Muscle layer of duodenum (tissue), 2 donors: ENCODE data around the gene GATA1.

Experiments
- H3K27ac ChIP-seq: one replicate; pipeline ENCODE4 v1.7.0; 2013; ENCODE audit warnings: mild to moderate bottlenecking, low read length
- H3K27me3 ChIP-seq: one replicate; pipeline ENCODE4 v1.7.0; 2013; ENCODE audit warnings: low read depth, mild to moderate bottlenecking, control low read depth, low read length
- H3K36me3 ChIP-seq, 2 donors: one replicate each; pipeline ENCODE4 v1.7.0; 2013; ENCODE audit warnings: low read length in 2 of 2, control low read depth in 1 of 2, mild to moderate bottlenecking in 1 of 2; ENCODE audit not compliant: insufficient read depth in 2 of 2, control insufficient read depth in 1 of 2
- H3K4me1 ChIP-seq, 2 donors: one replicate each; pipeline ENCODE4 v1.7.0; 2013; ENCODE audit warnings: low read length in 2 of 2, mild to moderate bottlenecking in 2 of 2, control low read depth in 1 of 2, moderate library complexity in 1 of 2; ENCODE audit not compliant: insufficient read depth in 2 of 2, control insufficient read depth in 1 of 2
- H3K4me3 ChIP-seq, 2 donors: one replicate each; pipeline ENCODE4 v1.7.0; 2013; ENCODE audit warnings: low read length in 2 of 2, low read depth in 1 of 2, mild to moderate bottlenecking in 1 of 2
- H3K9me3 ChIP-seq, 2 donors: one replicate each; pipeline ENCODE4 v1.7.0; 2013; ENCODE audit warnings: low read length in 2 of 2, control low read depth in 1 of 2, mild to moderate bottlenecking in 1 of 2; ENCODE audit not compliant: control insufficient read depth in 1 of 2
- donor health status: healthy.

GATA1 gene

GRCh38 chrX:48786341-48786800 is at the start of gene GATA1:
Gene GATA1 (plus strand): TSS chrX:48786590. CDS start chrX:48791110, 4,520 bp downstream.
- no peaks in the 10 kb centered on the region for H3K27me3 ChIP-seq
- no peak within 1 kb of the TSS for H3K4me3 ChIP-seq
- no peaks in the 10 kb centered on the region for H3K9me3 ChIP-seq
- no peaks in the 10 kb centered on the region for H3K36me3 ChIP-seq
- no peaks in the 10 kb centered on the region for H3K4me1 ChIP-seq
- no peak within 1 kb of the TSS for H3K27ac ChIP-seq

- H3K9me3 ChIP-seq, result no peaks in the 10 kb centered on the region
These were observed 49.5 kb upstream of the GATA1 start for GRCh38 chrX:48736878-48737212.

GRCh38 chrX:48737213-48737938 is 49.0 kb upstream of the GATA1 start:
- H3K9me3 ChIP-seq, result no peaks in the 10 kb centered on the region
- H3K27me3 ChIP-seq, result no peaks in the 10 kb centered on the region
- peak overlapping the region; percentile 90 for H3K27ac ChIP-seq
- H3K36me3 ChIP-seq, result no peaks in the 10 kb centered on the region
- H3K4me3 ChIP-seq, result peak overlapping the region; percentile 62 to 76
- peaks cover 5 to 9% of the 10 kb centered on the region in 2 donors for H3K4me1 ChIP-seq

More at GRCh38 chrX:48736878-48737212, 49.5 kb upstream of the GATA1 start:
- Histone ChIP-seq H3K4me3 (peak overlapping the region; percentile 44 to 52), H3K27me3 (no peaks in the 10 kb centered on the region), H3K36me3 (no peaks in the 10 kb centered on the region), H3K4me1 (peaks cover 5 to 9% of the 10 kb centered on the region in 2 donors), H3K27ac (no peak overlapping the region)

GRCh38 chrX:48737940-48738339 is 48.5 kb upstream of the GATA1 start:
- Histone ChIP-seq H3K27ac (peak overlapping the region; percentile 90), H3K4me3 (peak overlapping the region; percentile 62 to 76)

GRCh38 chrX:48741834-48742233 is 44.6 kb upstream of the GATA1 start:
- Histone ChIP-seq H3K4me1 (peaks cover 5% of the 10 kb centered on the region in 2 donors), H3K27ac (no peak overlapping the region), H3K27me3 (no peaks in the 10 kb centered on the region), H3K36me3 (no peaks in the 10 kb centered on the region), H3K4me3 (no peak overlapping the region), H3K9me3 (no peaks in the 10 kb centered on the region)

More at GRCh38 chrX:48737940-48738339, 48.5 kb upstream of the GATA1 start:
- H3K4me1 ChIP-seq, result peaks cover 5 to 9% of the 10 kb centered on the region in 2 donors
- H3K27me3 ChIP-seq, result no peaks in the 10 kb centered on the region
- H3K36me3 ChIP-seq, result no peaks in the 10 kb centered on the region
- H3K9me3 ChIP-seq, result no peaks in the 10 kb centered on the region

- Histone ChIP-seq H3K4me1 (no peaks in the 10 kb centered on the region), H3K4me3 (no peak overlapping the region), H3K27me3 (no peaks in the 10 kb centered on the region), H3K27ac (no peak overlapping the region), H3K9me3 (no peaks in the 10 kb centered on the region), H3K36me3 (no peaks in the 10 kb centered on the region)
These were observed 41.2 kb upstream of the GATA1 start for GRCh38 chrX:48745222-48745621.

GRCh38 chrX:48747415-48748016 is 38.9 kb upstream of the GATA1 start:
- no peaks in the 10 kb centered on the region for H3K27me3 ChIP-seq
- H3K36me3 ChIP-seq, result no peaks in the 10 kb centered on the region
- no peak overlapping the region for H3K27ac ChIP-seq
- no peaks in the 10 kb centered on the region for H3K4me1 ChIP-seq
- H3K9me3 ChIP-seq, result no peaks in the 10 kb centered on the region
- H3K4me3 ChIP-seq, result no peak overlapping the region

- Histone ChIP-seq H3K27me3 (no peaks in the 10 kb centered on the region), H3K4me1 (no peaks in the 10 kb centered on the region)
These were observed 37.2 kb upstream of the GATA1 start for GRCh38 chrX:48749182-48749581.

GRCh38 chrX:48751343-48751742 is 35.0 kb upstream of the GATA1 start:
- H3K9me3 ChIP-seq, result no peaks in the 10 kb centered on the region
- no peak overlapping the region for H3K4me3 ChIP-seq
- H3K36me3 ChIP-seq, result no peaks in the 10 kb centered on the region
- no peak overlapping the region for H3K27ac ChIP-seq
- H3K27me3 ChIP-seq, result no peaks in the 10 kb centered on the region
- H3K4me1 ChIP-seq, result no peaks in the 10 kb centered on the region

More at GRCh38 chrX:48749182-48749581, 37.2 kb upstream of the GATA1 start:
- H3K9me3 ChIP-seq, result no peaks in the 10 kb centered on the region
- no peak overlapping the region for H3K4me3 ChIP-seq
- no peaks in the 10 kb centered on the region for H3K36me3 ChIP-seq
- H3K27ac ChIP-seq, result no peak overlapping the region

GRCh38 chrX:48752498-48752897 is 33.9 kb upstream of the GATA1 start:
- no peak overlapping the region for H3K4me3 ChIP-seq

GRCh38 chrX:48753708-48754228 is 32.6 kb upstream of the GATA1 start:
- Histone ChIP-seq H3K27me3 (no peaks in the 10 kb centered on the region), H3K27ac (no peak overlapping the region), H3K4me1 (no peaks in the 10 kb centered on the region), H3K9me3 (no peaks in the 10 kb centered on the region), H3K4me3 (no peak overlapping the region), H3K36me3 (no peaks in the 10 kb centered on the region)

More at GRCh38 chrX:48752498-48752897, 33.9 kb upstream of the GATA1 start:
- Histone ChIP-seq H3K36me3 (no peaks in the 10 kb centered on the region), H3K4me1 (no peaks in the 10 kb centered on the region), H3K27ac (no peak overlapping the region), H3K9me3 (no peaks in the 10 kb centered on the region), H3K27me3 (no peaks in the 10 kb centered on the region)
